K562 (cell line): ENCODE data around the gene AP1M2. TPM values are rescaled to one million over a fixed set of nuclear protein-coding genes. Genes with fewer than 3 reads are reported as not detected.

Experiments used
- ARID2 ChIP-seq: fragments of 450-650 bp; IDR thresholded peaks from 2 replicates; pipeline ENCODE4 v1.6.1; 2017; ENCODE audit warnings: antibody characterized with exemption, mild to moderate bottlenecking
- BCL6 ChIP-seq: fragments of 250-450 bp; sonication (Bioruptor Pico); IDR thresholded peaks from 2 replicates; pipeline ENCODE4 v1.4.0; 2020
- CHD4 ChIP-seq: fragments of 200-600 bp; sonication (generic); IDR thresholded peaks from 3 replicates; pipeline ENCODE4 v1.6.1; 2012; ENCODE audit warnings: low read depth, mild to moderate bottlenecking, mixed read lengths, low read length, inconsistent platforms; ENCODE audit not compliant: insufficient read depth, insufficient replicate concordance, poor library complexity, severe bottlenecking
- ELF2 ChIP-seq: fragments of 250-450 bp; sonication (Bioruptor Pico); IDR thresholded peaks from 2 replicates; pipeline ENCODE4 v1.5.0; 2021; ENCODE audit warnings: mild to moderate bottlenecking
- KHSRP ChIP-seq: fragments of 450-650 bp; IDR thresholded peaks from 2 replicates; pipeline ENCODE4 v1.6.1; 2017
- MTA2 ChIP-seq: fragments of 450-650 bp; IDR thresholded peaks from 2 replicates; pipeline ENCODE4 v1.6.1; 2016; ENCODE audit warnings: low read depth
- ZBED1 ChIP-seq: IDR thresholded peaks from 2 replicates; pipeline ENCODE4 v1.6.1; 2014
- ZNF212 ChIP-seq: fragments of 450-650 bp; formaldehyde crosslinking; IDR thresholded peaks from 2 replicates; pipeline ENCODE4 v1.4.0; 2020; ENCODE audit warnings: mild to moderate bottlenecking
- ZNF445 ChIP-seq: fragments of 250-450 bp; sonication (Bioruptor Pico); IDR thresholded peaks from 2 replicates; pipeline ENCODE4 v1.4.0; 2020; ENCODE audit warnings: low read depth, mild to moderate bottlenecking, moderate library complexity
- polyA plus RNA-seq, 8 experiments: library from polyadenylated mRNA; depleted of rRNA in 4 of 8; stranded (reverse) in 5 of 8; unstranded in 3 of 8; fragments of >200 nt; fragmentation: Nextera tagmentation in 2 of 8; fragmentation: Illumina TruSeq in 1 of 8; extraction: Ambion mirVana in 2 of 8; extraction: Trizol in 1 of 8; gene quantifications; 2 replicates each; pipeline versions ENCODE4 v1.2.1 to v1.2.3, GENCODE V29; 2011 to 2014; ENCODE audit warnings: inconsistent platforms in 1 of 8, missing spikeins in 1 of 8
- total RNA-seq, 7 experiments: library from RNA; depleted of rRNA in 6 of 7; stranded (reverse); fragments of >200 nt in 6 of 7; fragmentation: Illumina TruSeq in 2 of 7; extraction: Trizol in 2 of 7; gene quantifications; 2 replicates each; pipeline versions ENCODE4 v1.2.1 to v1.2.3, GENCODE V29; 2011 to 2021; ENCODE audit warnings: low replicate concordance in 1 of 7
- TF ChIP-seq, protein P1 (sequence below): fragments of 250-450 bp; sonication (Bioruptor Pico); IDR thresholded peaks from 2 replicates; pipeline ENCODE4 v1.5.0; 2021; ENCODE audit warnings: mild to moderate bottlenecking, borderline replicate concordance
- TF ChIP-seq, protein P2 (sequence below): IDR thresholded peaks from 2 replicates; pipeline ENCODE4 v1.6.1; 2016; ENCODE audit warnings: missing genetic modification characterization, missing compliant biosample characterization
- TF ChIP-seq, protein P3 (sequence below): fragments of 250-450 bp; sonication (Bioruptor Pico); IDR thresholded peaks from 2 replicates; pipeline ENCODE4 v1.5.0; 2020; ENCODE audit warnings: mild to moderate bottlenecking
- TF ChIP-seq, protein P4 (sequence below): sonication (generic); formaldehyde crosslinking; IDR thresholded peaks from 2 replicates; pipeline ENCODE4 v1.8.0; 2022; ENCODE audit warnings: missing genetic modification reagents, mild to moderate bottlenecking, borderline replicate concordance
- TF ChIP-seq, protein P5 (sequence below), 2 experiments: IDR thresholded peaks in 1 of 2; conservative IDR thresholded peaks in 1 of 2; 2 replicates each; pipeline ENCODE4 v1.6.1; 2016; ENCODE audit warnings: low read depth in 2 of 2, mild to moderate bottlenecking in 1 of 2, missing compliant biosample characterization in 1 of 2, missing genetic modification characterization in 1 of 2, moderate library complexity in 1 of 2

The AP1M2 gene
- total and polyA plus RNA-seq, 9 of the 15 experiments (the other 6 are each of a cell fraction or from before 2014, with no cell fraction given): 0.33 to 1.4 (median 0.89) TPM; not detected in 1

GRCh38 chr19:10565567-10566407 lies 21.3 kb downstream of the AP1M2 start, which contains the start of gene KRI1 (continued):
- TF ChIP-seq, protein P1, sequence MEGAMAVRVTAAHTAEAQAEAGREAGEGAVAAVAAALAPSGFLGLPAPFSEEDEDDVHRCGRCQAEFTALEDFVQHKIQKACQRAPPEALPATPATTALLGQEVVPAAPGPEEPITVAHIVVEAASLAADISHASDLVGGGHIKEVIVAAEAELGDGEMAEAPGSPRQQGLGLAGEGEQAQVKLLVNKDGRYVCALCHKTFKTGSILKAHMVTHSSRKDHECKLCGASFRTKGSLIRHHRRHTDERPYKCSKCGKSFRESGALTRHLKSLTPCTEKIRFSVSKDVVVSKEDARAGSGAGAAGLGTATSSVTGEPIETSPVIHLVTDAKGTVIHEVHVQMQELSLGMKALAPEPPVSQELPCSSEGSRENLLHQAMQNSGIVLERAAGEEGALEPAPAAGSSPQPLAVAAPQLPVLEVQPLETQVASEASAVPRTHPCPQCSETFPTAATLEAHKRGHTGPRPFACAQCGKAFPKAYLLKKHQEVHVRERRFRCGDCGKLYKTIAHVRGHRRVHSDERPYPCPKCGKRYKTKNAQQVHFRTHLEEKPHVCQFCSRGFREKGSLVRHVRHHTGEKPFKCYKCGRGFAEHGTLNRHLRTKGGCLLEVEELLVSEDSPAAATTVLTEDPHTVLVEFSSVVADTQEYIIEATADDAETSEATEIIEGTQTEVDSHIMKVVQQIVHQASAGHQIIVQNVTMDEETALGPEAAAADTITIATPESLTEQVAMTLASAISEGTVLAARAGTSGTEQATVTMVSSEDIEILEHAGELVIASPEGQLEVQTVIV (CRISPR knock-in tag): no peak
- peak; percentile 56; the same call in 1 of the 2 replicates for TF ChIP-seq ELF2 (CRISPR knock-in tag)
- TF ChIP-seq, protein P2, sequence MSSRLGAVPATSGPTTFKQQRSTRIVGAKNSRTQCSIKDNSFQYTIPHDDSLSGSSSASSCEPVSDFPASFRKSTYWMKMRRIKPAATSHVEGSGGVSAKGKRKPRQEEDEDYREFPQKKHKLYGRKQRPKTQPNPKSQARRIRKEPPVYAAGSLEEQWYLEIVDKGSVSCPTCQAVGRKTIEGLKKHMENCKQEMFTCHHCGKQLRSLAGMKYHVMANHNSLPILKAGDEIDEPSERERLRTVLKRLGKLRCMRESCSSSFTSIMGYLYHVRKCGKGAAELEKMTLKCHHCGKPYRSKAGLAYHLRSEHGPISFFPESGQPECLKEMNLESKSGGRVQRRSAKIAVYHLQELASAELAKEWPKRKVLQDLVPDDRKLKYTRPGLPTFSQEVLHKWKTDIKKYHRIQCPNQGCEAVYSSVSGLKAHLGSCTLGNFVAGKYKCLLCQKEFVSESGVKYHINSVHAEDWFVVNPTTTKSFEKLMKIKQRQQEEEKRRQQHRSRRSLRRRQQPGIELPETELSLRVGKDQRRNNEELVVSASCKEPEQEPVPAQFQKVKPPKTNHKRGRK: no peak
- TF ChIP-seq, protein P3, sequence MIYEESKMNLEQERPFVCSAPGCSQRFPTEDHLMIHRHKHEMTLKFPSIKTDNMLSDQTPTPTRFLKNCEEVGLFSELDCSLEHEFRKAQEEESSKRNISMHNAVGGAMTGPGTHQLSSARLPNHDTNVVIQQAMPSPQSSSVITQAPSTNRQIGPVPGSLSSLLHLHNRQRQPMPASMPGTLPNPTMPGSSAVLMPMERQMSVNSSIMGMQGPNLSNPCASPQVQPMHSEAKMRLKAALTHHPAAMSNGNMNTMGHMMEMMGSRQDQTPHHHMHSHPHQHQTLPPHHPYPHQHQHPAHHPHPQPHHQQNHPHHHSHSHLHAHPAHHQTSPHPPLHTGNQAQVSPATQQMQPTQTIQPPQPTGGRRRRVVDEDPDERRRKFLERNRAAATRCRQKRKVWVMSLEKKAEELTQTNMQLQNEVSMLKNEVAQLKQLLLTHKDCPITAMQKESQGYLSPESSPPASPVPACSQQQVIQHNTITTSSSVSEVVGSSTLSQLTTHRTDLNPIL (CRISPR knock-in tag): no peak
- no peak for TF ChIP-seq ZNF445 (CRISPR knock-in tag)
- TF ChIP-seq, protein P4, sequence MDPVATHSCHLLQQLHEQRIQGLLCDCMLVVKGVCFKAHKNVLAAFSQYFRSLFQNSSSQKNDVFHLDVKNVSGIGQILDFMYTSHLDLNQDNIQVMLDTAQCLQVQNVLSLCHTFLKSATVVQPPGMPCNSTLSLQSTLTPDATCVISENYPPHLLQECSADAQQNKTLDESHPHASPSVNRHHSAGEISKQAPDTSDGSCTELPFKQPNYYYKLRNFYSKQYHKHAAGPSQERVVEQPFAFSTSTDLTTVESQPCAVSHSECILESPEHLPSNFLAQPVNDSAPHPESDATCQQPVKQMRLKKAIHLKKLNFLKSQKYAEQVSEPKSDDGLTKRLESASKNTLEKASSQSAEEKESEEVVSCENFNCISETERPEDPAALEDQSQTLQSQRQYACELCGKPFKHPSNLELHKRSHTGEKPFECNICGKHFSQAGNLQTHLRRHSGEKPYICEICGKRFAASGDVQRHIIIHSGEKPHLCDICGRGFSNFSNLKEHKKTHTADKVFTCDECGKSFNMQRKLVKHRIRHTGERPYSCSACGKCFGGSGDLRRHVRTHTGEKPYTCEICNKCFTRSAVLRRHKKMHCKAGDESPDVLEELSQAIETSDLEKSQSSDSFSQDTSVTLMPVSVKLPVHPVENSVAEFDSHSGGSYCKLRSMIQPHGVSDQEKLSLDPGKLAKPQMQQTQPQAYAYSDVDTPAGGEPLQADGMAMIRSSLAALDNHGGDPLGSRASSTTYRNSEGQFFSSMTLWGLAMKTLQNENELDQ (CRISPR knock-in tag): no peak
- no peak for TF ChIP-seq ARID2
- no peak for TF ChIP-seq BCL6
- TF ChIP-seq ZNF212: no peak
- TF ChIP-seq, protein P5, sequence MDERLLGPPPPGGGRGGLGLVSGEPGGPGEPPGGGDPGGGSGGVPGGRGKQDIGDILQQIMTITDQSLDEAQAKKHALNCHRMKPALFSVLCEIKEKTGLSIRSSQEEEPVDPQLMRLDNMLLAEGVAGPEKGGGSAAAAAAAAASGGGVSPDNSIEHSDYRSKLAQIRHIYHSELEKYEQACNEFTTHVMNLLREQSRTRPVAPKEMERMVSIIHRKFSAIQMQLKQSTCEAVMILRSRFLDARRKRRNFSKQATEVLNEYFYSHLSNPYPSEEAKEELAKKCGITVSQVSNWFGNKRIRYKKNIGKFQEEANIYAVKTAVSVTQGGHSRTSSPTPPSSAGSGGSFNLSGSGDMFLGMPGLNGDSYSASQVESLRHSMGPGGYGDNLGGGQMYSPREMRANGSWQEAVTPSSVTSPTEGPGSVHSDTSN (CRISPR knock-in tag; IDR thresholded peaks at IDR 0.05; ENCODE audit: low read depth): no peak
- TF ChIP-seq, protein P5 (tag; conservative IDR thresholded peaks at IDR 0.05; ENCODE audit: low read depth): no peak
- no peak for TF ChIP-seq CHD4
- no peak for TF ChIP-seq MTA2
- no peak for TF ChIP-seq KHSRP
- TF ChIP-seq ZBED1: no peak
